HAP-1 (cell line): ENCODE data around the gene SAMD14.

Experiments
- DNase-seq, 2 experiments: peaks; one replicate each; pipeline ENCODE4 v3.0.0-alpha.2; 2016 to 2020; ENCODE audit warnings: low spot score in 2 of 2
- H3K27me3 ChIP-seq: fragments of 250-450 bp; sonication (Bioruptor Pico); 2 replicates; pipeline ENCODE4 v1.5.1; 2020; ENCODE audit warnings: low read depth, mild to moderate bottlenecking, moderate library complexity
- H3K36me3 ChIP-seq: fragments of 250-450 bp; sonication (Bioruptor Pico); replicated peaks from 2 replicates; pipeline ENCODE4 v1.5.1; 2020; ENCODE audit warnings: mild to moderate bottlenecking
- H3K4me1 ChIP-seq: fragments of 250-450 bp; sonication (Bioruptor Pico); 2 replicates; pipeline ENCODE4 v1.5.1; 2020; ENCODE audit warnings: mild to moderate bottlenecking
- H3K4me3 ChIP-seq: fragments of 250-450 bp; sonication (Bioruptor Pico); 2 replicates; pipeline ENCODE4 v1.5.1; 2020; ENCODE audit warnings: mild to moderate bottlenecking, moderate library complexity
- H3K9me3 ChIP-seq: fragments of 250-450 bp; sonication (Bioruptor Pico); 2 replicates; pipeline ENCODE4 v1.5.1; 2020; ENCODE audit warnings: mild to moderate bottlenecking, moderate library complexity
- in situ Hi-C: fragments of 300-500 bp; cut with MboI; formaldehyde crosslinking; loops from 3 replicates; pipeline ENCODE4 v1.14.3; 2020; ENCODE audit warnings: low sequenced_read_pairs, inconsistent platforms, mixed read lengths

SAMD14 gene

GRCh38 chr17:50139185-50139783 is 9.3 kb upstream of the SAMD14 start:
- no peaks in the 10 kb centered on the region for H3K27me3 ChIP-seq
- no peak for DNase-seq
- H3K36me3 ChIP-seq, result peaks cover 90% of the 10 kb centered on the region
- peaks cover 3% of the 10 kb centered on the region for H3K9me3 ChIP-seq
- in situ Hi-C loops, result no loop called here
- H3K4me1 ChIP-seq, result no peaks in the 10 kb centered on the region
- no peak overlapping the region for H3K4me3 ChIP-seq

GRCh38 chr17:50137042-50137441 is 7.1 kb upstream of the SAMD14 start:
- Histone ChIP-seq H3K9me3 (peaks cover 3% of the 10 kb centered on the region), H3K27me3 (no peaks in the 10 kb centered on the region), H3K4me3 (no peak overlapping the region), H3K36me3 (peaks cover 69% of the 10 kb centered on the region), H3K4me1 (no peaks in the 10 kb centered on the region)
- no peak for DNase-seq
- in situ Hi-C loops, result no loop called here

- in situ Hi-C loops, result no loop called here
- Histone ChIP-seq H3K4me3 (no peak overlapping the region), H3K36me3 (peaks cover 64% of the 10 kb centered on the region), H3K27me3 (no peaks in the 10 kb centered on the region), H3K9me3 (peaks cover 3% of the 10 kb centered on the region), H3K4me1 (no peaks in the 10 kb centered on the region)
- no peak for DNase-seq
Observed at GRCh38 chr17:50136096-50136687, 6.2 kb upstream of the SAMD14 start.

- H3K9me3 ChIP-seq, result peaks cover 3% of the 10 kb centered on the region
- no peaks in the 10 kb centered on the region for H3K4me1 ChIP-seq
- DNase-seq, result no peak
- H3K36me3 ChIP-seq, result peaks cover 57% of the 10 kb centered on the region
- in situ Hi-C loops, result no loop called here
- H3K27me3 ChIP-seq, result no peaks in the 10 kb centered on the region
- H3K4me3 ChIP-seq, result no peak overlapping the region
Observed at GRCh38 chr17:50135316-50136095, 5.5 kb upstream of the SAMD14 start.

- no peaks in the 10 kb centered on the region for H3K27me3 ChIP-seq
- in situ Hi-C loops, result no loop called here
- no peak overlapping the region for H3K4me3 ChIP-seq
- H3K9me3 ChIP-seq, result no peaks in the 10 kb centered on the region
- no peaks in the 10 kb centered on the region for H3K4me1 ChIP-seq
- DNase-seq, result no peak
- H3K36me3 ChIP-seq, result peaks cover 46% of the 10 kb centered on the region
Observed at GRCh38 chr17:50134206-50135110, 4.5 kb upstream of the SAMD14 start.

- DNase-seq, result no peak
- in situ Hi-C loops, result no loop called here
- Histone ChIP-seq H3K27me3 (no peaks in the 10 kb centered on the region), H3K4me1 (peaks cover 3% of the 10 kb centered on the region), H3K4me3 (no peak overlapping the region), H3K9me3 (no peaks in the 10 kb centered on the region), H3K36me3 (peaks cover 39% of the 10 kb centered on the region)
Observed at GRCh38 chr17:50133769-50134099, 3.8 kb upstream of the SAMD14 start.

GRCh38 chr17:50133028-50133768 is 3.2 kb upstream of the SAMD14 start:
- Histone ChIP-seq H3K9me3 (no peaks in the 10 kb centered on the region), H3K4me3 (no peak overlapping the region), H3K36me3 (peaks cover 34% of the 10 kb centered on the region), H3K27me3 (no peaks in the 10 kb centered on the region), H3K4me1 (peaks cover 6% of the 10 kb centered on the region)
- no peak for DNase-seq
- in situ Hi-C loops, result no loop called here

GRCh38 chr17:50132104-50132794 is 2.3 kb upstream of the SAMD14 start:
- in situ Hi-C loops, result no loop called here
- H3K36me3 ChIP-seq, result peaks cover 24% of the 10 kb centered on the region
- no peaks in the 10 kb centered on the region for H3K27me3 ChIP-seq
- no peaks in the 10 kb centered on the region for H3K9me3 ChIP-seq
- DNase-seq, result no peak
- H3K4me3 ChIP-seq, result no peak overlapping the region
- H3K4me1 ChIP-seq, result peaks cover 6% of the 10 kb centered on the region

- in situ Hi-C loops, result no loop called here
Observed at GRCh38 chr17:50130559-50131305, 772 bp upstream of the SAMD14 start.

GRCh38 chr17:50129353-50129727 is 620 bp downstream of the SAMD14 start:
- Histone ChIP-seq H3K9me3 (no peaks in the 10 kb centered on the region), H3K36me3 (peaks cover 2% of the 10 kb centered on the region), H3K4me1 (peaks cover 6% of the 10 kb centered on the region), H3K27me3 (no peaks in the 10 kb centered on the region), H3K4me3 (peak overlapping the region; percentile 33)
- DNase-seq, result no peak
- in situ Hi-C loops, result no loop called here

More at GRCh38 chr17:50130559-50131305, 772 bp upstream of the SAMD14 start:
- peaks cover 11% of the 10 kb centered on the region for H3K36me3 ChIP-seq
- H3K4me1 ChIP-seq, result peaks cover 6% of the 10 kb centered on the region
- H3K27me3 ChIP-seq, result no peaks in the 10 kb centered on the region
- no peaks in the 10 kb centered on the region for H3K9me3 ChIP-seq
- H3K4me3 ChIP-seq, result no peak overlapping the region
- DNase-seq, result no peak

- peak overlapping the region; percentile 33 for H3K4me3 ChIP-seq
- H3K9me3 ChIP-seq, result no peaks in the 10 kb centered on the region
- peaks cover 6% of the 10 kb centered on the region for H3K4me1 ChIP-seq
- in situ Hi-C loops, result no loop called here
- no peaks in the 10 kb centered on the region; the same call in none of the 2 replicates for H3K36me3 ChIP-seq
- no peaks in the 10 kb centered on the region for H3K27me3 ChIP-seq
- peak in 1 of 2 experiments; percentile 69 for DNase-seq
Observed at GRCh38 chr17:50128441-50129352, 1.3 kb downstream of the SAMD14 start.
